GM21381 (cell line): Measurements from ENCODE around the gene CYP3A7.
"Not testable (repeated sequence)": the region's sequence is repeated elsewhere in the genome, so short reads cannot be mapped to it uniquely, and the experiment has no call there.

Source experiments
- ATAC-seq: cut with Tn5 transposase; IDR thresholded peaks from one replicate; pipeline ENCODE4 v1.9.1; 2021; ENCODE audit warnings: mild to moderate bottlenecking, moderate library complexity; ENCODE audit not compliant: unreplicated experiment

CYP3A7 gene

DNA sequence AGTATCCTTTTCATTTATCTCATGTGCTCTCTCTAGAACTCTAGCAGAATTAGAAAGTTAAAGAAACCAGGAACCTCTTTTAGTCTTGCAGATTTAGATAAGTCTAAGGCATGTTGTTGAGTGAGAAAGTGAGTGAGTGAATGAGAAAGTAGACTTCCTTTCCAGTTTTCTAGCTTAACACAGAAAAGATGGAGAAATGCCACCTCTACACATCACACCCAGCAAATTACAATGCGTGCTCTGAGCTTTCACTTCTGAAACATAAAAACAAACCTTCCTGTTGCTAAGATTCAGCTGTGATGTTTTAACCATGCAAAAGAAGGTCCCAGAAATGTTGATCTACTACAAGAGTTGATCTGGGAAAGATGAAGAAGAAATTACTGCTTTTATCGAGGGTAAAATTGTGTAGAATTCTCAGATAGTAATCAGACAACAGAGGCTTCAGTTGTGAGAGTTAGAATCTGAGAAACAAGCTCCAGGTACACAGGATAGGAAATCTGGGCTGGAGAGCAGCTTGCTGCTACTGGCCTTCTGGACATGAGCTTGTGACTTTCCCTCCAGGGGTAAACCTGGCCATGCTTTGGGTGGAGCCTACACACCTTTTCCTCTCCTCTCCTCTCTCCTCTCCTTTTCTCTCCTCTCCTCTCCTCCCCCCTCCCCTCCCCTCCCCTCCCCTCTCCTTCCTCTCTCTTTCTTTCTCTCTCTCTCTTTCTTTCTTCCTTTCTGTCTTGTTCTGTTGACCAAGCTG is 59.8 kb downstream of the CYP3A7 start:
- ATAC-seq: no peak

- no peak for ATAC-seq
These were observed 62.4 kb downstream of the CYP3A7 start for GRCh38 chr7:99672573-99672972.

DNA sequence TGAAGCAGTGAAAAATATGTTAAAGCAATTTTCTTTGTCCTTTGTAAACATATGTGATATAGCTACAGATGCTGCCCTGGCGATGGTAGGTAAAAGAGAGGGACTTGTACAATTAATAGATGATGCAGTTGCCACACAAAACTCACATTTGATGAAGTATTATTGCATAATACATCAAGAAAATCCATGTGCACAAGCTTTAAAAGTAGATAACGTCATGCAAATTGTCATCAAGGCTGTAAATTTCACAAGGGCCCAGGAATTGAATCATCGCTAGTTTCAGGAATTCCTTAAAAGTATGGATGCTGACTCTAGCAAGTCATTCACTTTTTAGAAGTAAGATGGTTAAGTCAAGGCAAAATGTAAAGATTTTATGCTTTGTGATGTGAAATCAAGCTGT is 65.2 kb downstream of the CYP3A7 start:
- no peak for ATAC-seq

DNA sequence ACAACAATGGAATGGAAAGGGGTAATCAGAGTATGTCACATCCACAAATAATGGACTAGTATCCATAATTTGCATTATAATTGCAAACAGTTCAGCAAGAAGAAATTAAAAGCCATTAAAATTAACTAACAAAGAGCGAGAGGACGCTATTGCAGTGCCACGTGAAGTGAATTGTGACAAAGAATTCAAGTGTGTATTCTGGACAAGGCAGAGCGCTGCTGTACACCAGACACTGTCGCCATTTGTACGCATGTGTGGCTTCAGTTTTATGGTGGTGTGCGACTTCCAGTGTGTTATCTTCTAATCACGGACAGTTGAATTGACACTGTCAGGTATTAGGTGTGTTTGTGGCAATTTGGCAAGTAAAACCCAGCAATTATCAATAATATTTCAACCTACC is 66.5 kb downstream of the CYP3A7 start:
- ATAC-seq: no peak

- no peak for ATAC-seq
These were observed 67.8 kb downstream of the CYP3A7 start for GRCh38 chr7:99667179-99667578.

- ATAC-seq: no peak
These were observed 69.0 kb downstream of the CYP3A7 start for GRCh38 chr7:99666013-99666395.

DNA sequence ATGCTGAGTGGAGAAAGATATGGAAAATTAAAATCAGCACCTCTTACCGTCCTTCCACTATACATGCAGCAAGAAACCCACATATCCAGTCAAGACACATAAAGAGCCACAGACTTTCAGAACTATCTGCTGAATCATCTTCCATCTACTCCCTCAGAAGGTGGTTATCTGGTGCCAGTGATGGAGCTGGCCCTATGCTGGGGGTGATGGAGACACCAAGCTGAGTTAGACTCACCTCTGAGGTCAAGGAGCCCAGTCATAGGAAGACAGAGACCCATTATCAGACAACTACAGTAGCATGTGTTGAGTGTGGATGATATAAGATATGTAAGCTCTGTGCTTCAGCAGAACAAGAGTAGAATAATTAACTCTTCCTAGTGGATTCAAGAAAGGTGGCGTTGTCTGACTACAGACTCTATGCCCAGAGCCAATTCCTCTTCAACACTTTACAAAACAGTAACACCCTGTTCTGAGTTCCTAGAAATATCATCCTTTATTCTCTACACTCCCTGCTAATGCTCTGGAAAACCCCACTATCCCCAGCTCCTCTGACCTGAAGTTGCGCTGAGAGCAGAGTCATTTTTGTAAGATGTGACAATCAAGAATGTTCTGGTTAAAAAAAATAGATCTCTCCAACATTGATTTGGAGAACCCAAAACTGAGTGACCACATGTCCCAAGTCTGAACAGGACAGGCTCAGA is 69.5 kb downstream of the CYP3A7 start:
- ATAC-seq: no peak

DNA sequence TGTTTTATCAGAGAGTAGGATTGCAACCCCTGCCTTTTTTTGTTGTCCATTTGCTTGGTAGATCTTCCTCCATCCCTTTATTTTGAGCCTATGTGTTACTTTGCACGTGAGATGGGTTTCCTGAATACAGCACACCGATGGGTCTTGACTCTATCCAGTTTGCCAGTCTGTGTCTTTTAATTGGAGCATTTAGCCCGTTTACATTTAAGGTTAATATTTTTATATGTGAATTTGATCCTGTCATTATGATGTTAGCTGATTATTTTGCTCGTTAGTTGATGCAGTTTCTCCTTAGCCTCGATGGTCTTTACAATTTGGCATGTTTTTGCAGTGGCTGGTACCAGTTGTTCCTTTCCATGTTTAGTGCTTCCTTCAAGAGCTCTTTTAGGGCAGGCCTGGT is 77.1 kb downstream of the CYP3A7 start:
- ATAC-seq: not testable (repeated sequence)
